HG03521 (cell line): ENCODE results near the gene OGN.

Experiments
- ATAC-seq: cut with Tn5 transposase; IDR thresholded peaks from one replicate; pipeline ENCODE4 v1.9.1; 2021; ENCODE audit warnings: mild to moderate bottlenecking, moderate library complexity; ENCODE audit not compliant: unreplicated experiment

OGN gene

GRCh38 chr9:92405818-92406217, 1.4 kb upstream of the OGN start:
- ATAC-seq = no peak

- ATAC-seq = no peak
Observed at GRCh38 chr9:92402826-92403745, 1.3 kb downstream of the OGN start.

GRCh38 chr9:92402360-92402759, 2.0 kb downstream of the OGN start:
- ATAC-seq = no peak

- ATAC-seq = no peak
Observed at GRCh38 chr9:92397853-92398252, 6.5 kb downstream of the OGN start.

GRCh38 chr9:92395617-92396016, 8.8 kb downstream of the OGN start:
- no peak for ATAC-seq

GRCh38 chr9:92393686-92394085, 10.7 kb downstream of the OGN start:
- no peak for ATAC-seq

- ATAC-seq = no peak
Observed at GRCh38 chr9:92392690-92393089, 11.7 kb downstream of the OGN start.

- no peak for ATAC-seq
Observed at GRCh38 chr9:92385953-92386352, 18.4 kb downstream of the OGN start.

GRCh38 chr9:92385477-92385876, 18.9 kb downstream of the OGN start:
- no peak for ATAC-seq

GRCh38 chr9:92385001-92385400, 19.4 kb downstream of the OGN start:
- no peak for ATAC-seq

GRCh38 chr9:92384375-92384774, 20.0 kb downstream of the OGN start:
- no peak for ATAC-seq

GRCh38 chr9:92381775-92382174, 22.6 kb downstream of the OGN start:
- ATAC-seq = no peak

- no peak for ATAC-seq
Observed at GRCh38 chr9:92380603-92381002, 23.8 kb downstream of the OGN start.

- ATAC-seq = no peak
Observed at GRCh38 chr9:92378865-92379560, 25.4 kb downstream of the OGN start.

- no peak for ATAC-seq
Observed at GRCh38 chr9:92377876-92378275, 26.5 kb downstream of the OGN start.

GRCh38 chr9:92373167-92373566, 31.2 kb downstream of the OGN start:
- no peak for ATAC-seq

GRCh38 chr9:92369075-92369474, 35.3 kb downstream of the OGN start:
- ATAC-seq = no peak

- no peak for ATAC-seq
Observed at GRCh38 chr9:92360083-92360482, 44.3 kb downstream of the OGN start.

- ATAC-seq = no peak
Observed at GRCh38 chr9:92359394-92359995, 44.9 kb downstream of the OGN start.

GRCh38 chr9:92353051-92353450, 51.3 kb downstream of the OGN start:
- no peak for ATAC-seq

GRCh38 chr9:92350740-92351133, 53.6 kb downstream of the OGN start:
- no peak for ATAC-seq
